Adipocyte (in vitro differentiated cells): ENCODE data around the gene IGIP.

Source experiments
- DNase-seq: peaks from one replicate; pipeline ENCODE4 v3.0.0-alpha.2; 2015; ENCODE audit warnings: low read depth
- H3K27me3 ChIP-seq: replicated peaks from 2 replicates; pipeline ENCODE4 v1.7.0; 2013; ENCODE audit warnings: mild to moderate bottlenecking, low read length, moderate library complexity; ENCODE audit not compliant: control insufficient read depth, insufficient read depth
- H3K36me3 ChIP-seq: 2 replicates; pipeline ENCODE4 v1.7.0; 2013; ENCODE audit warnings: low read length, mild to moderate bottlenecking, moderate library complexity; ENCODE audit not compliant: control insufficient read depth, insufficient read depth, severe bottlenecking
- H3K4me1 ChIP-seq: 2 replicates; pipeline ENCODE4 v1.7.0; 2013; ENCODE audit warnings: mild to moderate bottlenecking, low read length, moderate library complexity; ENCODE audit not compliant: control insufficient read depth, insufficient read depth
- H3K4me3 ChIP-seq: 2 replicates; pipeline ENCODE4 v1.7.0; 2013; ENCODE audit warnings: mild to moderate bottlenecking, low read length, moderate library complexity
- H3K9ac ChIP-seq: 2 replicates; pipeline ENCODE4 v1.7.0; 2013; ENCODE audit warnings: mild to moderate bottlenecking, low read length, moderate library complexity
- H3K9me3 ChIP-seq: 2 replicates; pipeline ENCODE4 v1.7.0; 2013; ENCODE audit warnings: mild to moderate bottlenecking, low read length, moderate library complexity; ENCODE audit not compliant: control insufficient read depth

The IGIP gene

GRCh38 chr5:140143521-140144258 is 18.0 kb downstream of the IGIP start:
- Histone ChIP-seq H3K27me3 (no peaks in the 10 kb centered on the region), H3K9me3 (no peaks in the 10 kb centered on the region), H3K36me3 (no peaks in the 10 kb centered on the region), H3K4me1 (peaks cover 28% of the 10 kb centered on the region), H3K4me3 (no peak overlapping the region), H3K9ac (no peak overlapping the region)
- DNase-seq: no peak

DNA sequence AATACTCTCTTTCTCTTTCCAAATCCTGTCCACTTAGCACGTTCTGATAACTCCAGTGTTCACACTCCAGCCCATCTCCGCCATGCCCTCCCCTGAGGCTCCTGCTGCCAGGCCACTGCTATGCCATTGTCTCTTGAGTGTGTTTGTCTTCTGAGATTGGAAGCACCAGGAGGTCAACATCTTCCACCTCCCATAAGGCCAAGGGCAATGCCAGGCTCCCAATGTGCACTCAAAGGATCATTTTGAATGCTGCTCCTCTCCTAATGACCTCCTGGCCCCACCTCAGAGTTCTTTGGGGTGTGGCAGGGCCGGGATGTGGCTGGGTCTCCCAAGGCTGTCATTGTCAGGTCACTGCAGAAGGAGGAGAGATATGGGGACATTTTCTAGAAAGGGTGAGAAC is 19.5 kb downstream of the IGIP start:
- no peaks in the 10 kb centered on the region for H3K9me3 ChIP-seq
- no peak overlapping the region for H3K9ac ChIP-seq
- no peaks in the 10 kb centered on the region for H3K36me3 ChIP-seq
- no peak overlapping the region for H3K4me3 ChIP-seq
- peaks cover 25% of the 10 kb centered on the region for H3K4me1 ChIP-seq
- DNase-seq: no peak
- H3K27me3 ChIP-seq: no peaks in the 10 kb centered on the region

DNA sequence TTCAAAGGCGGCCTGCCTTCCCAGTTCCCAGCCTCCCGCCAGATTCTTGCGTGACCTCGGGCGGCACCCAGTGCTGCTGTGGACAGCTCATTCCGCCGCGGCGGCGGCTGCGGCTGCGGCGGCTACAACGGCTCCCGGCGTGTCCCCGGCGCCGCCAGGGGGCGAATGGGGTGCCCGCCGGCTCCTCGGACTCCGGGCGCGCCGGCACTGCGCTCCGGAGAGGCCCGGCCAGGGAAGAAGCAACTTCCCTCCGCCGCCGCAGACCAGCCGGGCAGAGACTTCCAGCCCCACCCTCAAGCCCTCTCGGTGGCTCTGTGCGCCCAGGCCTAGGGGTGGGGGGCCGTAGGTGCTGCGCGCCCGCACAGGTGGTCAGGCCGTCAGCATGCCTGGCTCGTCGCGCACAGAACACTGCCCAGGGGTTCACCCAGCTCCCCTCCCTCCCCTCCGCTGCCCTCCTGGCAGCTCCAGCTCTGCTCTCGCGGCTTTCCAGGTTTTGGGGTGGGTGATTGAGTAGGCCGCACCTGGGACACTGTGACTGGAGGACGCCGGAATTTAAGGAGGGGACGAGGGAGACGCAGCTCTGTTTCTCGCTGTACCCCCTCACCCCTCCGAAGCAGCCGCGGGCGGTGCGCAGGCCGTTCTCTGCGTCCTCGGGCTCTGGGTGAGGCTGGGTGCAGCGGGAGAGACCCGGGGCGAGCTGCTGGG is 20.2 kb downstream of the IGIP start:
- Histone ChIP-seq H3K4me1 (peaks cover 18% of the 10 kb centered on the region), H3K27me3 (no peaks in the 10 kb centered on the region), H3K9me3 (no peaks in the 10 kb centered on the region), H3K4me3 (peak overlapping the region; percentile 63), H3K9ac (peak overlapping the region; percentile 70), H3K36me3 (no peaks in the 10 kb centered on the region)
- peak; percentile 94 for DNase-seq

DNA sequence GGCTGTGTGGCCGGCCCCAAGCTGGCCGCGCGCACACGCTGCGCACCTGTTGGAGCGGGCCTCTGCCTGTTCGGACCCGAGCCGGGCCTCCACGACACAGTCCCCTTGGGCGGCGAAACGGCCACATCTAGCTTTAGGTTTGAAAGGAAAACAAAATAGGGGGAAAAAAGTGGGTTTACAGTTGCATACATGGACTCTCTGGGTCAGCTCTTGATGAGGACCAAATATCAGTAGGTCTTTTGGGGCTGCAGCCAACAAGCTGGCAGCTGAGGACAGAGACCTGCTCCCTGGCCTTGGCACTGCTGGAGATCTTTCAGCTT is 20.7 kb downstream of the IGIP start:
- H3K9ac ChIP-seq: peak overlapping the region; percentile 70
- no peaks in the 10 kb centered on the region for H3K36me3 ChIP-seq
- no peak overlapping the region for H3K4me3 ChIP-seq
- no peaks in the 10 kb centered on the region for H3K27me3 ChIP-seq
- no peaks in the 10 kb centered on the region for H3K9me3 ChIP-seq
- H3K4me1 ChIP-seq: peaks cover 15% of the 10 kb centered on the region
- no peak for DNase-seq

GRCh38 chr5:140147460-140147859 is 21.7 kb downstream of the IGIP start:
- Histone ChIP-seq H3K27me3 (no peaks in the 10 kb centered on the region), H3K9me3 (no peaks in the 10 kb centered on the region), H3K9ac (no peak overlapping the region), H3K36me3 (no peaks in the 10 kb centered on the region), H3K4me1 (peaks cover 8% of the 10 kb centered on the region), H3K4me3 (no peak overlapping the region)
- no peak for DNase-seq

- Histone ChIP-seq H3K36me3 (no peaks in the 10 kb centered on the region), H3K4me1 (peaks cover 8% of the 10 kb centered on the region), H3K9ac (no peak overlapping the region), H3K27me3 (no peaks in the 10 kb centered on the region), H3K4me3 (no peak overlapping the region), H3K9me3 (no peaks in the 10 kb centered on the region)
- no peak for DNase-seq
These were observed 22.8 kb downstream of the IGIP start for GRCh38 chr5:140148508-140148907.

GRCh38 chr5:140150201-140150600 is 24.5 kb downstream of the IGIP start:
- Histone ChIP-seq H3K4me3 (no peak overlapping the region), H3K27me3 (no peaks in the 10 kb centered on the region), H3K36me3 (no peaks in the 10 kb centered on the region), H3K9ac (no peak overlapping the region), H3K4me1 (peaks cover 8% of the 10 kb centered on the region), H3K9me3 (no peaks in the 10 kb centered on the region)
- no peak for DNase-seq

DNA sequence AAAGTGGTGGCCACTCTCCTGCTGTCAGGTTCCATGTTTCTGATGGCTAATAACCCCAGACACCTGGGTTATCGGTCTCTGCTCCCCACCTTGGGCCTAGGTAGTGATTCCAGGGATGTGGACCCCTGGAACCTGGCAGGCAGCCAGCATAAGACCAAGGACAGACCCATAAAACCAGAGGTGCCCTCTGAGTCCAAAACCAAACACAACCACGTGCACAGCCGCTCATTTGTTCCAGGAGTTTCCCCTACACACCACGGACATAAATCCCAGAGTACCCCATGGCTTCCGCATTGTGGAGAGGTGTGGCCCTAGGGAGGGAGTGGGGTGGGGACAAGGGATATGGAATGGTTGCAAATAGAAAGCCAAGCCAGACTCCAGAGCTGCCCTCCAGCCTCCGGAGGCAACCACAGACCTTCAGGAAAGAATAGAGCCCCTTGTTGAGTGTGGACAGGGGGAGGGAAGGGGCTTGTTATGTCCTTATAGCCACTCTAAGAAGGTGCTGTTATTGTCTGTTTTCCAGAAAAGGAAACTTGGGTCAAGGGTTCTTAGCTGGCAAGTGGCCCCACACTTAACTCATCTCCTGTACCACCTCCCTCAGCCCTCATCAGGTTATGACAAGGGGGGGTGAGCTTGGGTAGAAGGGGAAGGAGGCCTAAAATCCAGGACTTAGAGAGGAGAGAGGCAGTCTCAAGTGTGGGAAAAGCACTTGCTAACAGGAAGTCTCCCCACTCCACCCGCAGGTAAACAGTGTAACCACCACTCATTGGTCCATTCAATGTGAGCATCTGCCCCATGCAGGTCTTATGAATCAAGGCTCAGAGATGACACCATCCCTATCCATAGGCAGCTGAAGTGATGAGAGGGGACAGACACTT is 25.6 kb downstream of the IGIP start:
- no peak for DNase-seq
- H3K36me3 ChIP-seq: no peaks in the 10 kb centered on the region
- H3K9ac ChIP-seq: no peak overlapping the region
- H3K4me1 ChIP-seq: no peaks in the 10 kb centered on the region
- no peaks in the 10 kb centered on the region for H3K27me3 ChIP-seq
- H3K4me3 ChIP-seq: no peak overlapping the region
- no peaks in the 10 kb centered on the region for H3K9me3 ChIP-seq

- Histone ChIP-seq H3K27me3 (no peaks in the 10 kb centered on the region), H3K9me3 (no peaks in the 10 kb centered on the region), H3K36me3 (no peaks in the 10 kb centered on the region), H3K4me3 (no peak overlapping the region), H3K9ac (no peak overlapping the region), H3K4me1 (peaks cover 4% of the 10 kb centered on the region)
- no peak for DNase-seq
These were observed 26.6 kb downstream of the IGIP start for GRCh38 chr5:140152022-140152999.

DNA sequence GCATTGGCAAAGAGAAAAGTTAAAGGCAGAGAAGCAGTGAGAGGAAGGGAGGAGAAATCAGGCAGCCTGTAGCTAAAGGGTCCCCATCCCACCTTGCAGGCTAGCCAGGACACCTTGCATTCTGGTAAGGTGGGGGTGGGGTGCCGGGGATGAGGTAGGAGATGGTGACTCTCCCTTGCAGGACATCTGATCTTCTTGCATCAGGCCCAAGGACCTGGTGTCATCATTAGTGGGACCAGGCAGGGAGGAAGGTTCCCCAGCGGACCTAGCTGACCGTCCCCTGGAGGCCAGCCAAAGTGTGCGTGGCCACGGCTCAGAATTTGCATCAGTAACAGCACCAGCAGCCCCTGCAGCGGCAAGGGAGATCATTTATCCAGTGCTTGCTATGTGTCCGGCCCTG is 27.5 kb downstream of the IGIP start:
- H3K9ac ChIP-seq: no peak overlapping the region

More for the DNA sequence above, 27.5 kb downstream of the IGIP start:
- H3K27me3 ChIP-seq: no peaks in the 10 kb centered on the region
- H3K4me1 ChIP-seq: peaks cover 4% of the 10 kb centered on the region
- DNase-seq: no peak
- H3K9me3 ChIP-seq: no peaks in the 10 kb centered on the region
- H3K4me3 ChIP-seq: no peak overlapping the region
- H3K36me3 ChIP-seq: no peaks in the 10 kb centered on the region
